K562 (cell line): ENCODE data around the gene HERC3. TPM values are rescaled to one million over a fixed set of nuclear protein-coding genes. Genes with fewer than 3 reads are reported as not detected.

ENCODE experiments used
- ATAC-seq: fragments of 200-7000 bp; cut with Tn5 transposase; 3 replicates; pipeline ENCODE4 v1.9.1; 2020; ENCODE audit warnings: moderate library complexity
- BruUV-seq: library from RNA; stranded (reverse); fragments of 400-500 nt; replicated peaks from 2 replicates; lab custom pipeline; 2021; lab: Mats Ljungman, UMichigan
- CTCF ChIA-PET: fragments of 300-600 bp; formaldehyde crosslinking; extraction: SDS; loops from one replicate; lab custom pipeline; 2021; ENCODE audit warnings: low intra/inter-chr PET ratio; lab: Yijun Ruan, JAX
- POLR2A ChIA-PET: fragments of 300-600, 350-650 bp; sonication (Branson Sonifier 250); formaldehyde crosslinking; extraction: SDS; loops from one replicate; lab custom pipeline; 2021; ENCODE audit warnings: antibody characterized with exemption, inconsistent platforms; lab: Yijun Ruan, JAX
- DNase-seq, 4 experiments: peaks; one replicate each; pipeline versions ENCODE4 v3.0.0 to v3.0.0-alpha.2; 2011 to 2018; ENCODE audit warnings: low spot score in 3 of 4, mixed read lengths in 3 of 4; ENCODE audit errors: extremely low read depth in 1 of 4
- FAIRE-seq: peaks from 2 replicates; lab custom pipeline; 2011; peaks lifted over from hg19 to GRCh38; lab: Jason Lieb, UNC
- H2AFZ ChIP-seq: 2 replicates; pipeline ENCODE4 v1.6.0; 2011; ENCODE audit warnings: low read depth, low read length, control low read depth, inconsistent platforms
- H3K27ac ChIP-seq: fragments of 200-600 bp; 3 replicates; pipeline ENCODE4 v1.8.0; 2011; ENCODE audit warnings: low read depth, mild to moderate bottlenecking, control low read depth, inconsistent platforms, low read length, moderate library complexity, mixed read lengths; ENCODE audit errors: extremely low read depth
- H3K27me3 ChIP-seq, 2 experiments: fragments of 300-600 bp in 1 of 2; 2 replicates in 1 of 2; 3 replicates in 1 of 2; pipeline versions ENCODE4 v1.6.0 to v1.8.0; 2011; ENCODE audit warnings: inconsistent platforms in 2 of 2, low read length in 2 of 2, mild to moderate bottlenecking in 1 of 2, mixed read lengths in 1 of 2, moderate library complexity in 1 of 2; ENCODE audit not compliant: control insufficient read depth in 2 of 2, insufficient read depth in 2 of 2
- H3K36me3 ChIP-seq: fragments of 300-600 bp; 3 replicates; pipeline ENCODE4 v1.8.0; 2011; ENCODE audit warnings: mild to moderate bottlenecking, low read length, inconsistent platforms; ENCODE audit not compliant: control insufficient read depth, insufficient read depth
- H3K4me1 ChIP-seq, 2 experiments: fragments of 200-600 bp in 1 of 2; replicated peaks in 1 of 2; 2 replicates in 1 of 2; 3 replicates in 1 of 2; pipeline versions ENCODE4 v1.5.1 to v1.8.0; 2011; ENCODE audit warnings: inconsistent platforms in 2 of 2, low read length in 2 of 2, mild to moderate bottlenecking in 1 of 2, mixed read lengths in 1 of 2, moderate library complexity in 1 of 2; ENCODE audit not compliant: control insufficient read depth in 2 of 2, insufficient read depth in 2 of 2
- H3K4me2 ChIP-seq: 2 replicates; pipeline ENCODE4 v1.6.1; 2011; ENCODE audit warnings: low read length, control low read depth, inconsistent platforms, mixed read lengths; ENCODE audit not compliant: insufficient read depth
- H3K4me3 ChIP-seq: fragments of 200-600 bp; sonication (generic), shearing (Covaris generic); 2 replicates; pipeline ENCODE4 v1.5.1; 2016; ENCODE audit warnings: control low read depth, inconsistent platforms
- H3K79me2 ChIP-seq: fragments of 200-600 bp; 3 replicates; pipeline ENCODE4 v1.8.0; 2011; ENCODE audit warnings: low read length, inconsistent platforms; ENCODE audit not compliant: control insufficient read depth, insufficient read depth
- H3K9ac ChIP-seq, 2 experiments: 2 replicates each; pipeline versions ENCODE4 v1.6.0 to v1.6.1; 2011; ENCODE audit warnings: low read depth in 2 of 2, low read length in 2 of 2, control low read depth in 1 of 2, inconsistent platforms in 1 of 2, mild to moderate bottlenecking in 1 of 2, mixed read lengths in 1 of 2; ENCODE audit not compliant: insufficient read depth in 1 of 2
- H3K9me1 ChIP-seq: one replicate; pipeline ENCODE4 v1.6.0; 2011; ENCODE audit warnings: inconsistent platforms, mild to moderate bottlenecking, low read length, moderate library complexity; ENCODE audit not compliant: control insufficient read depth, insufficient read depth
- H3K9me3 ChIP-seq: replicated peaks from 2 replicates; pipeline ENCODE4 v1.5.1; 2011; ENCODE audit warnings: low read depth, low read length, inconsistent platforms; ENCODE audit not compliant: control insufficient read depth, insufficient read depth
- H4K20me1 ChIP-seq: replicated peaks from 2 replicates; pipeline ENCODE4 v1.6.1; 2011; ENCODE audit warnings: low read length, inconsistent platforms, mixed read lengths; ENCODE audit not compliant: control insufficient read depth, insufficient read depth
- CREM ChIP-seq: IDR thresholded peaks from 2 replicates; pipeline ENCODE4 v1.6.1; 2014; ENCODE audit warnings: antibody characterized with exemption, low read depth
- HNRNPK ChIP-seq: fragments of 200-400 bp; formaldehyde crosslinking; IDR thresholded peaks from one replicate; pipeline ENCODE4 v1.6.1; 2018; ENCODE audit warnings: mild to moderate bottlenecking, low read depth, low read length; ENCODE audit not compliant: poor library complexity, severe bottlenecking
- MAZ ChIP-seq, 2 experiments: fragments of 450-650 bp in 1 of 2; sonication (generic) in 1 of 2; formaldehyde crosslinking; IDR thresholded peaks in 1 of 2; conservative IDR thresholded peaks in 1 of 2; 2 replicates each; pipeline versions ENCODE4 v1.4.0 to v1.5.0; 2020; ENCODE audit warnings: mild to moderate bottlenecking in 1 of 2, missing genetic modification reagents in 1 of 2
- RHOXF2B ChIP-seq: fragments of 250-450 bp; sonication (Bioruptor Pico); conservative IDR thresholded peaks from 2 replicates; pipeline ENCODE4 v1.5.1; 2021
- TFAM ChIP-seq: fragments of 250-450 bp; sonication (Bioruptor Pico); conservative IDR thresholded peaks from 2 replicates; pipeline ENCODE4 v1.5.0; 2021; ENCODE audit warnings: mild to moderate bottlenecking, moderate library complexity
- ZNF785 ChIP-seq: fragments of 250-450 bp; sonication (Bioruptor Pico); IDR thresholded peaks from 2 replicates; pipeline ENCODE4 v1.4.0; 2020; ENCODE audit warnings: mild to moderate bottlenecking
- WGBS: fragments of 100-300 bp; shearing (Covaris generic); methylation state at CpG from one replicate; pipeline ENCODE4 v1.1.6; 2016; ENCODE audit warnings: low coverage, mixed read lengths; ENCODE audit not compliant: insufficient coverage; ENCODE audit errors: missing lambda C conversion rate; 5-methylcytosine and 5-hydroxymethylcytosine counted together
- in situ Hi-C: fragments of 300-500 bp; cut with MboI; formaldehyde crosslinking; loops from 4 replicates; pipeline ENCODE4 v1.15.0; 2018; ENCODE audit warnings: inconsistent platforms, mixed read lengths
- intact Hi-C: fragments of 100-400 bp; cut with micrococcal nuclease; formaldehyde crosslinking; loops from 2 replicates; pipeline ENCODE4 v1.14.2; 2022
- polyA plus RNA-seq, 8 experiments: library from polyadenylated mRNA; depleted of rRNA in 4 of 8; stranded (reverse) in 5 of 8; unstranded in 3 of 8; fragments of >200 nt; fragmentation: Nextera tagmentation in 2 of 8; fragmentation: Illumina TruSeq in 1 of 8; extraction: Ambion mirVana in 2 of 8; extraction: Trizol in 1 of 8; gene quantifications; 2 replicates each; pipeline versions ENCODE4 v1.2.1 to v1.2.3, GENCODE V29; 2011 to 2014; ENCODE audit warnings: inconsistent platforms in 1 of 8, missing spikeins in 1 of 8
- total RNA-seq, 7 experiments: library from RNA; depleted of rRNA in 6 of 7; stranded (reverse); fragments of >200 nt in 6 of 7; fragmentation: Illumina TruSeq in 2 of 7; extraction: Trizol in 2 of 7; gene quantifications; 2 replicates each; pipeline versions ENCODE4 v1.2.1 to v1.2.3, GENCODE V29; 2011 to 2021; ENCODE audit warnings: low replicate concordance in 1 of 7
- TF ChIP-seq, protein P1 (sequence below): IDR thresholded peaks from 2 replicates; pipeline ENCODE4 v1.6.1; 2011; ENCODE audit not compliant: insufficient read length; ENCODE audit errors: extremely low read depth
- TF ChIP-seq, protein P2 (sequence below): fragments of 250-450 bp; sonication (Bioruptor Pico); IDR thresholded peaks from 2 replicates; pipeline ENCODE4 v1.5.0; 2021

The HERC3 gene
- total and polyA plus RNA-seq, 9 of the 15 experiments (the other 6 are each of a cell fraction or from before 2014, with no cell fraction given), result 1.8 to 13.1 (median 7.6) TPM

DNA sequence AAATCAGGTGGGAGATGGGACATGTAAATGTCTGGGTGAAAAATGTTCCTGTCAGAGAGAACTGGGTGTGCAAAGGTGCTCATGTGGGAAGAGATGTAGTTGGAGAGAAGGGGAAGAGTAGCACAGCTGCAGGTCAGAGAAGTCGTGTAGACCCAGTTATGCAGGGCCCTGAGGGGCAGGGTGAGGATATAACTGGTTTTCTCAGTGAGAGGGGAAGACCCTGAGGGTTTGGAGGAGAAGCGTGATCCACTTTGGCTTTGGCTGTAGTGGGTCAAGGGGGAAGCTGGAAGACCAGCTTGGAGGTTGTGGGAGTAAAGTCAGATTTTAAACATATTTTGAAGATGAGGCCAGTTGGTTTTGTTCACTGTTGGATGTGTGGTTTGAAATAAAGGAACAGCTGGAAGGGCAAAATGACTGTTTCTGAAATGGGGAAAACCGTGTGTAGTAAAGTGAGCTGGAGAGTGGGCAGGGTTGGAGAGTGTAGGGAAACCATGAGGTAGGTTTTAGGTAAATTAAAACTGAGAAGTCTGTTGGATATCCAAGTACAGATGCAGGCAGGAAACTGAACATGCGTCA, 61.2 kb downstream of the HERC3 start (continued):
- TF ChIP-seq CREM, result no peak
- TF ChIP-seq ZNF785, result no peak
- TF ChIP-seq, protein P1, sequence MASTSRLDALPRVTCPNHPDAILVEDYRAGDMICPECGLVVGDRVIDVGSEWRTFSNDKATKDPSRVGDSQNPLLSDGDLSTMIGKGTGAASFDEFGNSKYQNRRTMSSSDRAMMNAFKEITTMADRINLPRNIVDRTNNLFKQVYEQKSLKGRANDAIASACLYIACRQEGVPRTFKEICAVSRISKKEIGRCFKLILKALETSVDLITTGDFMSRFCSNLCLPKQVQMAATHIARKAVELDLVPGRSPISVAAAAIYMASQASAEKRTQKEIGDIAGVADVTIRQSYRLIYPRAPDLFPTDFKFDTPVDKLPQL, result no peak
- TF ChIP-seq MAZ (CRISPR knock-in tag; conservative IDR thresholded peaks at IDR 0.05 in 1 of 2, IDR thresholded peaks at IDR 0.05 in 1 of 2), result no peak

DNA sequence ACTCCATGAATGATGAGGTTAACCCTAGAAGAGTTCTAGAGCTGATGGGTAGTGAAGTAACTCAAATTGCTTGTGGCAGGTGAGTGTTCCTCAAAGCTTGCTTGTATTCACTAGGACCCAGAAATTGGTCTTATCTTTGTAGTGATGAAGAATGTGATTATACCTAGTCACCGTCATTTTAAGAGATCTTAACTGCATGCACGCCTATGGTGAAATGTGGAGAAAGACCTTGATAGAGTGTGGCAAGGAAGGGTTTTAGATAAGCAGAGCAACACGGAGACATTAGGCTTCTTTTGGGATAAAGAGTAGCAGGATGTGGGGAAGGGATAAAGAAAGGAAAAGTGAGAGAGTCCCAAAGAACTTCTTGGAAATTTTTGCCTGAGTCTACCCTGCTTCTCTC, 62.9 kb downstream of the HERC3 start:
- Histone ChIP-seq H3K9ac (no peak overlapping the region), H3K9me3 (no peaks in the 10 kb centered on the region), H3K4me3 (no peak overlapping the region), H3K9me1 (no peaks in the 10 kb centered on the region), H3K27ac (no peak overlapping the region), H3K4me1 (no peaks in the 10 kb centered on the region), H3K27me3 (no peaks in the 10 kb centered on the region), H4K20me1 (no peaks in the 10 kb centered on the region), H3K79me2 (no peaks in the 10 kb centered on the region), H3K4me2 (no peak overlapping the region), H3K36me3 (no peaks in the 10 kb centered on the region), H2AFZ (no peak overlapping the region)
- TF ChIP-seq TFAM (no peak), RHOXF2B (CRISPR knock-in tag) (no peak), HNRNPK (no peak)
- TF ChIP-seq, protein P2, sequence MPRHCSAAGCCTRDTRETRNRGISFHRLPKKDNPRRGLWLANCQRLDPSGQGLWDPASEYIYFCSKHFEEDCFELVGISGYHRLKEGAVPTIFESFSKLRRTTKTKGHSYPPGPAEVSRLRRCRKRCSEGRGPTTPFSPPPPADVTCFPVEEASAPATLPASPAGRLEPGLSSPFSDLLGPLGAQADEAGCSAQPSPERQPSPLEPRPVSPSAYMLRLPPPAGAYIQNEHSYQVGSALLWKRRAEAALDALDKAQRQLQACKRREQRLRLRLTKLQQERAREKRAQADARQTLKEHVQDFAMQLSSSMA (CRISPR knock-in tag), result no peak
- no TSS peak for BruUV-seq
- in situ Hi-C loops (loop anchor here (5.0 kb wide), 1 partner anchor 118 kb away; no protein-coding TSS in a partner anchor), intact Hi-C loops (no loop called here)
- DNase-seq (no peak), FAIRE-seq (no peak), ATAC-seq (no peak)
- ChIA-PET POLR2A (no interaction called here), CTCF (interaction anchor here (0.6 kb wide), 1 partner anchor 418 kb away, joined by 3 read pairs; no protein-coding TSS in a partner anchor)
- WGBS, result 18% methylated on average over 2 of the region's 3 CpGs
